Uterus (tissue), 2 donors: ENCODE results near the gene LIMK2.

Source experiments
- POLR2A ChIP-seq, 2 donors: fragments of 450-650 bp; IDR thresholded peaks; one replicate each; pipeline ENCODE4 v1.6.1; 2016; ENCODE audit warnings: antibody characterized with exemption in 2 of 2, mild to moderate bottlenecking in 1 of 2, moderate library complexity in 1 of 2
- TF ChIP-seq, protein P1 (sequence below), 4 experiments: fragments of 200-600 bp in 2 of 4; fragments of 450-650 bp in 2 of 4; sonication (generic) in 2 of 4; IDR thresholded peaks; one replicate each; pipeline ENCODE4 v1.5.1; 2016 to 2019; ENCODE audit warnings: antibody characterized with exemption in 4 of 4, mild to moderate bottlenecking in 2 of 4, moderate library complexity in 1 of 4

DNA sequence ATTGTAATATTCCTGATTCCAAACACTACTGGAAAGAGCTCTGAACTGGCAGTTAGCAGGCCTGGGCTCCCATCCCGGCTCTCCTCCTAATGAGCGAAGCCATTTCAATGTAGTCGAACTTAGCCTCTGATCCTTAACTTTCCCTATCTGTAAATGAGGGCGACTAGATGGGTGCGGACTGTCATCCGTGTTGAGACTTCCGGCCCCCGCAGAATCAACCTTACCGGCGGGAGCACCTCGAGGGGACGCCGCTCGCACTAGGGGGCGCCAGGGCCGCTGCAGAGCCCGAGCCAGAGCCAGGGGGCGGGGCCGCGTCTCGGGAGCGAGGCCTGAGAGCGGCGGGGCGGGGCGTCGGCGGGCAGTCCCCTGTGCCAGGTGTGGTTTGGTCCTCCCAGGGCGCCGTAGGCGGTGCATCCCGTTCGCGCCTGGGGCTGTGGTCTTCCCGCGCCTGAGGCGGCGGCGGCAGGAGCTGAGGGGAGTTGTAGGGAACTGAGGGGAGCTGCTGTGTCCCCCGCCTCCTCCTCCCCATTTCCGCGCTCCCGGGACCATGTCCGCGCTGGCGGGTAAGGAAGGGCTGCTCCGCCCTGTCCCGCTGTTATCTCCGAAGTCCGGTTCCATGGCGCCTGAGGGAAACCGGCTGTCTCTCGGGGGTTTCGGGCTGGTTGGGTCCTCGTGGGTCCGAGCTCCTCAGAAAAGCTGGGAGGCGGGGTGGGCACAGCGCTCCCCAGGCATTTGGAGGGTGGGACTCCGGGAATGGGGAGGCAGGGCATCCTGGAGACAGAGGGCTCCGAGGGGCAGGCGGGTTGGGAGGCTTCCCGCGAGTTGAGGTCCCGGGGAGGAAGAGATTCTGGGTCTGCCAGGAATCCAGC, at the start of gene LIMK2:
- TF ChIP-seq, protein P1, sequence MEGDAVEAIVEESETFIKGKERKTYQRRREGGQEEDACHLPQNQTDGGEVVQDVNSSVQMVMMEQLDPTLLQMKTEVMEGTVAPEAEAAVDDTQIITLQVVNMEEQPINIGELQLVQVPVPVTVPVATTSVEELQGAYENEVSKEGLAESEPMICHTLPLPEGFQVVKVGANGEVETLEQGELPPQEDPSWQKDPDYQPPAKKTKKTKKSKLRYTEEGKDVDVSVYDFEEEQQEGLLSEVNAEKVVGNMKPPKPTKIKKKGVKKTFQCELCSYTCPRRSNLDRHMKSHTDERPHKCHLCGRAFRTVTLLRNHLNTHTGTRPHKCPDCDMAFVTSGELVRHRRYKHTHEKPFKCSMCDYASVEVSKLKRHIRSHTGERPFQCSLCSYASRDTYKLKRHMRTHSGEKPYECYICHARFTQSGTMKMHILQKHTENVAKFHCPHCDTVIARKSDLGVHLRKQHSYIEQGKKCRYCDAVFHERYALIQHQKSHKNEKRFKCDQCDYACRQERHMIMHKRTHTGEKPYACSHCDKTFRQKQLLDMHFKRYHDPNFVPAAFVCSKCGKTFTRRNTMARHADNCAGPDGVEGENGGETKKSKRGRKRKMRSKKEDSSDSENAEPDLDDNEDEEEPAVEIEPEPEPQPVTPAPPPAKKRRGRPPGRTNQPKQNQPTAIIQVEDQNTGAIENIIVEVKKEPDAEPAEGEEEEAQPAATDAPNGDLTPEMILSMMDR (IDR thresholded peaks at IDR 0.05), result peak; percentile 84 to 96 (median 87)
- peak; percentile 27 to 76 for TF ChIP-seq POLR2A (IDR thresholded peaks at IDR 0.05)
